Cardiac fibroblast (primary cell): ENCODE results near the gene TUBGCP6.
A peak's percentile ranks its signal among the peaks of the same experiment; 100 is the strongest.

Source experiments
- DNase-seq, 2 donors: peaks; one replicate each; pipeline versions ENCODE4 v3.0.0 to v3.0.0-alpha.2; 2010; ENCODE audit warnings: low read depth in 2 of 2
- H3K4me3 ChIP-seq, 2 donors: replicated peaks in 1 of 2; 1 replicate in 1 of 2; 2 replicates in 1 of 2; pipeline ENCODE4 v1.5.1; 2011; ENCODE audit warnings: low read depth in 2 of 2, low read length in 2 of 2, mild to moderate bottlenecking in 2 of 2, moderate library complexity in 1 of 2
- TF ChIP-seq, protein P1 (sequence below): IDR thresholded peaks from one replicate; pipeline ENCODE4 v1.5.1; 2011; ENCODE audit warnings: low read depth, mild to moderate bottlenecking, low read length, inconsistent platforms

Gene TUBGCP6

DNA sequence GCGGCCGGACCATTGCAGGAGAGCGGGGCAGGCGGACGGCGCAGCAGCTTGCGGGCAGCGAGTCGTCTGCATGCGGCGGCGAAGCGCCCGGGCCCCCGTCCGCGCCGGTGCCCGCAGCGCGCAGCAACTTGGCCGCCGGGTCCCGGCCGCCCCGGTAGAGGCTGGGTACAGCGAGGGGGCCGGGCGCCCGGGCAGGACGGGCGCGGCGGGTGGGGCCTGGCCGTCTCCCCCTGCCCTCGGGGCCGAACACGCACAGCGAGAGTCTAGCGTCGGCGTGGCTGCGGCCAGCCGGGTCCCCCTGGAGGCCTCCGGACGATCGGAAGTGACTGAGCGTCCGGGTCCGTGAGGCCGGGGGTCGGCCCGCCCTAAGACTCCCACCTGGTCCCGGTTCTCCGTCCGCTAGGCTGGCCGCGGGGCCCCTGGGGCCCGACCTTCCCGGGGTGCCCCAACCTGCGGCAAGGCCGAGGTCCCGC is 59.9 kb downstream of the TUBGCP6 start:
- TF ChIP-seq, protein P1, sequence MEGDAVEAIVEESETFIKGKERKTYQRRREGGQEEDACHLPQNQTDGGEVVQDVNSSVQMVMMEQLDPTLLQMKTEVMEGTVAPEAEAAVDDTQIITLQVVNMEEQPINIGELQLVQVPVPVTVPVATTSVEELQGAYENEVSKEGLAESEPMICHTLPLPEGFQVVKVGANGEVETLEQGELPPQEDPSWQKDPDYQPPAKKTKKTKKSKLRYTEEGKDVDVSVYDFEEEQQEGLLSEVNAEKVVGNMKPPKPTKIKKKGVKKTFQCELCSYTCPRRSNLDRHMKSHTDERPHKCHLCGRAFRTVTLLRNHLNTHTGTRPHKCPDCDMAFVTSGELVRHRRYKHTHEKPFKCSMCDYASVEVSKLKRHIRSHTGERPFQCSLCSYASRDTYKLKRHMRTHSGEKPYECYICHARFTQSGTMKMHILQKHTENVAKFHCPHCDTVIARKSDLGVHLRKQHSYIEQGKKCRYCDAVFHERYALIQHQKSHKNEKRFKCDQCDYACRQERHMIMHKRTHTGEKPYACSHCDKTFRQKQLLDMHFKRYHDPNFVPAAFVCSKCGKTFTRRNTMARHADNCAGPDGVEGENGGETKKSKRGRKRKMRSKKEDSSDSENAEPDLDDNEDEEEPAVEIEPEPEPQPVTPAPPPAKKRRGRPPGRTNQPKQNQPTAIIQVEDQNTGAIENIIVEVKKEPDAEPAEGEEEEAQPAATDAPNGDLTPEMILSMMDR = no peak
- peak overlapping the region; percentile 35 to 44 for H3K4me3 ChIP-seq
- no peak for DNase-seq

DNA sequence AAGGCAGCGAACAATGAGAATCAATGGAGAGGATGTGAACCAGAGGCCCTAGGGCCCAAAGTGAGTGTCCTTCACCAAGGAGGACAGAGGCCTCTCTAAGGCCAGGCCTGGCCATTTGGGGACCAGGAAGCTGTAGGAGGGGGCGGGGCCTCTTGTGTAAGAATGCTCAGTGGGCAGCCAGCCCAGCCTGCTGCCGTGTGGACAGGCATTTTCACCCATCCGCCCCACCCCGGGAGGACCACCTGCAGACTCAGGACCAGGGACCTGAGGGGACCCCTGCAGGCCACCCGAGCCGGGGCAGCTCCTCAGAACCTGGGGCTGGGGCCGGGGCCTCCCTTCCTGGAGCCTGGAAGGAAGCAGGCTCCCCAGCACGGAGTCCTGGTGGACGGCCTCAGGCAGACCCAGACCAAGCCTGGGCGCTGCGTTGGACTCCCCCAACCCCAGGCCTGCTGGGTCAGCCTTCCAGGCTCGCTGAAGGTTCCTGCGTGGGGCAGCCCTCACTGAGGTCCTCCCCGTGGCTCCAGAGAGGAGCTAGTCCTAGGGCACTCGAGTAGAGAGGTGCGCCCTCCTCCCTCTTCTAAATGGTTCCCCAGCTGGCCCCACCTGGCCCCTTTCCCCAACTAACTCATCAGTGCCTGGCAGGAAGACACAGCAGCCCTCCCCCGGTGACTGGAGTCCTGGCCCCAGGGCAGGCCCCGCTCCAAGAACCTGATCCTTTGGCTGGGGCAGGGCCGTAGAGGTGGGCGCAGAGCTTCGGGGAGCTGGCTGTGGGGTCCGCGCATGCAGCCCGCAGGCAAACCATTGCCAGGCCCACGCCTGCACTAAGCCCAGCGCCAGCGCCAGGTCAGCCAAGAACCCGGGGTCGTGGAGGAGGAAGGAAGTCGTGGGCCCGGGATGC is 60.6 kb downstream of the TUBGCP6 start:
- DNase-seq = peak; percentile 66 to 81
- H3K4me3 ChIP-seq = peak overlapping the region in 1 of 2 donors; percentile 14
- TF ChIP-seq, protein P1 = no peak

DNA sequence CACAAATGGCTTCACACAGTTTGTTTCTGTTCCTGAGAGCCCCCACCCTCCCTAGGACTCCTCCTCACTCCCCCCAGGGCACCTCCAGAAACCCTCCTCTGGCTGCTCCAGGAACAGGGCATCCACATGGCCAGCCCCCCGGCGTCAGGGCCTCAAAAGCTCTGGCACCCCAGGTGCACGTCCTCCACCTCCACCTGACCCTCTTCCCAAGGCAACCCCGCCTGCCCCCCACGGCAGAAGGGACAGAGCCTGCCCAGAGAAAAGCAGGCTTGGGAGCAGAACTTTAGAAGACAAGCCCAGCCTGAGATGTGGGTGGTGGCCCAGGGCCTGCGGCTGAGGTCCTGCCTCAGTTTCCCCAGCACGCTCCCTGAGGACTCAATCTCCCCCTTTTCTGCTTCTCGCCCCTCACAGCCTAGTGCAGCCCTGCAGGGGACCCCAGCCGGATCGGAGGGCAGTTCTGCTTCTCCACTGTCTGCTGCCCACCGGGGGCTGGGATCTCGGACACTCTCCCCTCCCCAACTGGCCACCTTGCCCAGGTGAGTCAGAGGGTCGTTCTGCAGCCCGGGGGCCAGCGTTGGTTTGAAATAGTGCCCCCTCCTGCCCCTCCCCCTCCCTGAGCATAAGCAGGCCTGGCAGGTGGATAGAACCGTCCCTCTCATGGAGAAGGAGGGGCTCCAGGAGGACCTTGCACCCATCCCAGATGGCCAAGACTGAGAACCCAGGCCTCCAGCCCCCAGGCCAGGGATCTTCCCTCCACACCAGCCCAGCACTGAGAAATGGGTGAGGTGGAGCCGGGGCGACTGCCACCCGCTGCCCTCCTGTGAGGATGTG is 61.5 kb downstream of the TUBGCP6 start:
- no peak overlapping the region for H3K4me3 ChIP-seq
- DNase-seq = no peak
- TF ChIP-seq, protein P1 = no peak

DNA sequence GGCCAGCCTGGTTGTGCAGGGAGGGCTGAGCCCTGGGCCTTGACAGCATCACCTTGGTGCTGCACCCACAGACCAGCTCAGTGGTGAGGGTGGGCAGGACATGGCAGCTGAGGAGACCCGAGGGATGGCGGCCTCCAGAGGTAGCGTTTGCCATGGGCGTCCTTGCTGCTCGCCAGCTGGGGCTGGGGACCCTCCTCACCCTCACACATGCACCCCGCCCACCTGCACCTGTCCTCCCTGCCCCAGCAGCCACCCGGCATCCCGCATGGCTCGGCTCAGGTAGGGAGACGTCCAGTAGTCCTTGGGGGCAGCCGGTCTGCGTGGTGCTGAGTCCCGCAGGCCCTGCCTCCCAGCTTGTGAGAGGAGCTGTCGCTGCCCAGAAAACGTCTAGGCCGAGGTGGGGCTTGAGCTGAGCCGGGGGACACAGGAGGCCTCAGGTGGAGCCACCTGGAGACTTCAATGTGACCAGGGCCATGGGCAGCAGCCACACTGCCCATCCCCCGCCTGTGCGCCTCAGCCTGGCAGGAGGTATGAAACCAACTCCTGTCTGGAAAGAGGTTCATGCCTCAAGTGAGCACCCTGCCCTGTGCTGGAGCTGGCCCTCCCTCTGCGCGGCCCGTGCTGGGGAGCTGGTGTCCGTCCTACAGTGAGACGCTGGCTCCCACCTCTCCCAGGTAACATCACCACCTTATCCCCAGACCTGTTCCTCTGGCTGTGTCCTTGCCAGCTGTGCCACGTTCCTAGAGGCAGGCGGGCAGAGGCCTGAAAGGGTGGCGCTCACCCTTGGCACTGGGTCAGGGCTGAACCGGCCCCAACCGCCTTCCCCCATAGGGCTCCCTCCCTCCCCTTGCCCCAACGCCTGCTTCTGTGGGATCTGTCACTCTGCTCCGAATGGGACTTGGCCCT is 62.4 kb downstream of the TUBGCP6 start:
- TF ChIP-seq, protein P1 = no peak
- H3K4me3 ChIP-seq = no peak overlapping the region
- no peak for DNase-seq

DNA sequence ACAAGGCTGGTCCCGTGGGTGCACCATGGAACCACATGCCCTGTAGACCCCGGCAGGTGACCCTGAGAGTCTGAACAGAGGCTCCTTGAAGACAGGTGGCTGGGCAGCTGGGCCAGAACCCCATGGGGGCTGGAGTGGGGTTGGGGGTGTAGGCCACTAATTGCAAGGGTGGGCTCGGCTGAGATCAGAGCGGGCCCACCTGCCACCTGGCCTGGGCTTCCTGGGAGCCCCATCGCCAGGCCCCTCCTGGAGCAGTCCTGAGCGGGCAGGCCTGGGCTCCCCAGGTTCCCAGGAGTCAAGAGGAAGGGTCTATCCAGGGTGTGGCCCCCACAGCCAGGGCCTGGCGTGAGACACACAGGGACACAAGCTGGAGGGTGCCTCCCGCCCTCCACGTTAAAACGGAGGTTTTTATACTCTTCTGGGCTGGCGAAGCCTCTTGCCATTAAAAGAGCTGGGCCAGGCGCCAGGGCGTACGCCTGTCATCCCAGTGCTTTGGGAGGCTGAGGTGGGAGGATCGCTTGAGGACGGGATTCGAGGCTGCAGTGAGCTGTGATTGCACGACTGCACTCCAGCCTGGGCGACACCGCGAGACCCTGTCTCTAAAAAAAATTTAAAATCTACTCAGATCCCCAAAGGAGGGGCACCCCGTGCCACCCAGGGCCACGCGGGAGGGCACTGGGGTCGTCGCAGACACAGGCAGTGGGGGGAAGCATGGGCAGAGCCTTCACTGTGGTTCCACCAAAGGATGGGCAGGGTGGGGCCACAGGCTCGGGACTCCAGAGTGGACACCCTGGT is 63.9 kb downstream of the TUBGCP6 start:
- DNase-seq = no peak
- H3K4me3 ChIP-seq = no peak overlapping the region
- TF ChIP-seq, protein P1 = no peak
